ENCODE results near the gene RETREG3.
A peak's percentile ranks its signal among the peaks of the same experiment; 100 is the strongest.
"Not testable (repeated sequence)": the region's sequence is repeated elsewhere in the genome, so short reads cannot be mapped to it uniquely, and the experiment has no call there.

Gene RETREG3

DNA sequence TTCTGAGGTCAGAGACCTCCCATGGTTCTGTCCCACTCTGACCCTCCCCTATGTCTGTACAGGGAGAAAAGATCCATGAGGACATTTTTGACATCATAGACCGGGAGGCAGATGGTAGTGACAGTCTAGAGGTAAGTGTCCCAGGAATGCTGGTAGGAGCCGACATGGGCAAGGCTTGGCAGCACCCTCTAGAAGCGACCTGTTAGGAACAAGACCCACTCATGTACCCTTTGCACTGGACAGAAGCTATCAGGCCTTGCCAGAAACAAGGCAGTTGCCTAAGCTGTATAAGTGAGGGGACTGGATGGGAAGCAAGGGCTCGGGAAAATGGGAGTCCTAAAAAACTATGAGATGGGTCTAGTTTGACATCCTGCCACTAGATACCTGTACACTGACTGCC is 2.8 kb upstream of the RETREG3 start:
- DNase-seq (ENCODE audit: low read depth): no peak

DNA sequence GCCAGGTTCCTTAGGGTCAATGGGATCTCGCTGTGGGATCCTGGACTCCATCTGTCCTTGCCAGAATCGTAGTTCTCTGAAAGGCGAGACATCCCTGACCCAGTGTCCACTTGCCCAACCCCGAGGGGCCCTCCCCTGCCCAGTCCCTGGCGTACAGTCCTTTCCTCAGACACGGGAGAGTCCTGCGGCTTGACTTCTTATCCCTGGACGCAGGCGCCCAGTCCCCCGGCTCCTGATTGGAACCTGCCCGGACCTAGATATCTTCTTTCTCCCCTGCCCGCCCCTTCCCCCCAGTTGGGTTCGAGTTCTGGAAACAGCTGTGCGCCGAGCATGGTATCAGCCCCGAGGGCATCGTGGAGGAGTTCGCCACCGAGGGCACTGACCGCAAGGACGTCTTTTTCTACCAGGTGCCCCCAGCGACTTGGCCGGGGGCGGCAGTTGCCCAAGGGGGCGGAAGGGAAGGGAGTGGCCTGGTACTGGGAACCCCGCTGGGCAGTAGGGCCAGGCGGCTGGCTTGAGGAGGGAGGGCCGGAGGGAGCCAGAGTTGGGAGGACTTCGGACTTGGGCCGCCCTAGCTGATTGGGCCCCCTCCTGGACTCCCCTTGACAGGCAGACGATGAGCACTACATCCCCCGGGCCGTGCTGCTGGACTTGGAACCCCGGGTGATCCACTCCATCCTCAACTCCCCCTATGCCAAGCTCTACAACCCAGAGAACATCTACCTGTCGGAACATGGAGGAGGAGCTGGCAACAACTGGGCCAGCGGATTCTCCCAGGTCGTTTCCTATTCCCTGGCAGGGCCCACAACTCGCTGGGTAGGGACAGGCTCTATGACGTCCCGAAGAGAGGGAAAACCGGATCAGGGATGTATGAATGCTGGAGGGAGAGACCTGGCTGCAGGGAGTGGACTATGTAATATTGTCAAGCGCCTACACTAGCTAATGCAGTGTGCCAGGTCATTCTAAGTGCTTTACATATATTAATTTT is 934 bp upstream of the RETREG3 start:
- not testable (repeated sequence) for DNase-seq (ENCODE audit: low read depth)

DNA sequence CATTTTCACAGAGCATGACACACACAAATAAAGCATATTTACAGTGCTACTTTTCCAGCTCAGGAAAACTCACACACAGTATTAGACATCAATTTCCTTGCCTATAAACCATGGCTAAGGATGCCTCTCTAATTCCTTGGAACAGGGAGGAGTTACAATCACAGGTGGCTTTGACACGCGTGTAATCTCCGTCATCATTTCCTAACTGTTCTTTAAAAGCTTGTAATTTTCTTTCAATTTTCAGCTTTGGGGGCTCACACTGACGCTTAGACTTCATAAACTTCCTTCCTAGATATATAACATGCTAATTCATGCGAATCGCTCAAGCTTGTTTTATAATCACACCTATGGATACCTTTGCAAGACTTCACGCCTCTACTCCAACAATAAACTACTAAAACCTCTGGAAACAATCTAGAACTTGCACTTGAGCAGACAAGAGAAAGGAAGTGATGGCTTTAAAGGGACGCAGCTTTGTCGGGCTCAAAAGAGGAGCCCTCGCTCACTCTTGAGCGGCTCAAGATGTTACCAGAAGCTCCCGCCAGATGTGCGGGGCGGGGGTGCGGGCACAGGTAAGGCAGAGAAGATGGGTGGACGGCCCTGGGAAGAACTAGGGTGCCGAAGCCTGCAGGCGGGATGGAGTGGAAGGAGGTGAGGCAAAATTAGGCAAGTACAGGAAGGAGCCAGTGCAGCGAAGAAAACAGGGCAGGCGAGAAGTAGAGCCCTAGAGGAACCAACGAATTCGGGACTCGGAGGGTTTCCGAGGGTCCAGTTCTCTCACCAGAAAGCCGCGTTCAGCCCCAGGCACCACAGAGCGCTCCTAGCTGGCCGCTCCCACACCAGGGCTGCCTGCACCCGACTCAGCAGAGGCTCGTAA is 631 bp downstream of the RETREG3 start:
- DNase-seq (ENCODE audit: low read depth): peak; percentile 1

DNA sequence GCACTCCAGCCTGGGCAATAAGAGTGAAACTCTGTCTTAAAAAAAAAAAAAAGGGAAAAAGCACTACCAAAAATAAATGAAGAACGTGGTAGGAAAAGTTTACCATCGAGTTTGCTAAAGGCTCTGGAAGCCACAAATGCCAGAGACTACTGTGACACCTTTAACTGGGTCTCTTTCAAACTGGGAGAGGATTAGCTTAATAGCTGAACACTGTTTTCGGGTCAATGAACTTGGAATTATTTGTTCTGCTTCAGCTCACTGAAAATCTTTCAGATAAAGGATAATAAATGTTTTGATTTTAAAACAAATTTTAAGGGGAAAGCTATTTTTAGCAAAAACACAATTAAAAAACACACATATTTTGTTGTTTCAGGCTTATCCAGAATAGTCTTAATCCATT is 1.4 kb downstream of the RETREG3 start:
- DNase-seq (ENCODE audit: low read depth): no peak

DNA sequence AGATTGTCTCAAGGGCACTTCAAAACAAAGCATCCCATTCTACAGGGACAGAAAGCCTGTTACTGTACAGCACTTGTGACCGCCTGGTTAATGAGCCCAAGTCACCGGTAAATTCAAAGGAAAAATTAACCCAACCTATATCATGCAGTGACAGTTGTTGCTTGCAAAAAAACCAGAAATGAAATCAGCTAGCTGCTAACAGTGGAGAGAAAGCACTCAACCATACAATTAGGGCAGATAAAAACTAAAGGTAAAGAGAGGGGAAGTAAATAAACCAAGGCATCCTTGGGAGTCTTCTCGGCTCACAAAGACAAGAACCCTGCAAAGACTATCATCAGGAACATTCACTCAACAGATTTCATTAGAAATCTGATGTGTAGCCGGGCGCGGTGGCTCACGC is 5.9 kb downstream of the RETREG3 start:
- DNase-seq (ENCODE audit: low read depth): no peak

DNA sequence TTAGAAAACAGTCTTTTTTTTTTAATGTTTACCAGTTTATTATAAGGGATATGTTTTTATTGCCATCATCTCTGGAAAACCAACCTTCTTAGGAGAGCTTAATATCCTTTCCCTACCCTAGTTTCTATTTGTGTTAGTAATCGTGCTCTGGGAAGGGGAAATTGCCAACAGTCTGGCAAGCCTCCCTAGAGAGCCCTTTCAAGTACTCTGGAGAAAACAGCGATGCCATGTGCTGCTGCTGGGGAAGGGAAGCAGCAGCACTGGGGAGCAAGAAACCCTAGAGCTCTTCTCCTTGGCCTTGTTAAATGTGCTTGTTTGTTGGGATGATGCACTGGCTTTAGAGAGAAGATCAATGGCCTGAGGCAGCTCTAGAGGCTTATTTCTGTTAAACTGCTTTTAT is 10.3 kb downstream of the RETREG3 start:
- DNase-seq (ENCODE audit: low read depth): no peak

DNA sequence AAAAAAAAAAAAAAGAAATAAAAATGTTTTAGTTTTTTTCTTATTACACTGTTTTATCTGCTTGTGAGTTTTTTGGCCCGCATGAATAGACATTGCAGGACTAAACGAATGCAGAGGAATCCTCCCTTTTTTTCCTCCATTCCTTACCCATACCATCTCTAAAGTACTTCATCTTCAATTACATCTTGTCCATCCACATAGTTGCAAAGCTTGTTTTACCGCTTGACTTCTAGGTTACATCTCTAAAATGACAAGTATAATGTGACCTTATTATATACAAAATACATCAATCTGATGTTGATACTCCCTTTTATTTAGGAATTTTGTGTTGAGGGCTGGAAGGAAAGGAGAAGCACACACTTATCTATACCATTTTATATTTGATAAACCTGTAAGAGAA is 12.8 kb downstream of the RETREG3 start:
- DNase-seq (ENCODE audit: low read depth): no peak

DNA sequence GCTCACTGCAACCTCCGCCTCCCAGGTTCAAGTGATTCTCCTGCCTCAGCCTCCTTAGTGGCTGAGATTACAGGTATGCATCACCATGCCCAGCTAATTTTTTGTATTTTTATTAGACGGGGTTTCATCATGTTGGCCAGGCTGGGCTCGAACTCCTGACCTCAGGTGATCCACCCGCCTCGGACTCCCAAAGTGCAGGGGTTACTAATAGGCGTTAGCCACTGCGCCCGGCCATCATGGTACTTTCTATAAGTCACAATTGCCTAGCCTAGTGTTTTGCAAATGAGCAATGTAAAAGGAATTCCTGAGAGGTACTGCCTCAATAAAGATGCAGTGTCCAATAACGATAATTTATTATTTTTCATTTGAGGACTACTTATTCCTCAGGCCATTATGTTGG is 17.8 kb downstream of the RETREG3 start:
- DNase-seq (ENCODE audit: low read depth): no peak

DNA sequence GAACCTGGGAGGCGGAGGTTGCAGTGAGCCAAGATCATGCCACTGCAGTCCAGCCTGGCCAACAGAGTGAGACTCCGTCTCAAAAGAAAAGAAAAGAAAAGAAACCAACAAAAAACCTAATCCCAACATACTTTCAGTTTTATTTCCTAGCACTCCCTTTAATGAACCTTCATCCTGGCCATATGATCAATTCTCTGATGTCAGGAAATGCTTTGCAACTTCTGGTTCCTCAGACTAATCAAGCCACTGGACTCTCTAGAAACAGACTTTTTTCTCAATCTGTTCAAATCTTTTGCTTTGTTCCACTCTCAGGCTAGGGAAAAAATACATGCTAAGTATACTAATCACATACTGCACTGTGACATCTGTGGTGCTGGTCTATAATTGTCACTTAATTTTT is 18.3 kb downstream of the RETREG3 start:
- DNase-seq (ENCODE audit: low read depth): no peak

DNA sequence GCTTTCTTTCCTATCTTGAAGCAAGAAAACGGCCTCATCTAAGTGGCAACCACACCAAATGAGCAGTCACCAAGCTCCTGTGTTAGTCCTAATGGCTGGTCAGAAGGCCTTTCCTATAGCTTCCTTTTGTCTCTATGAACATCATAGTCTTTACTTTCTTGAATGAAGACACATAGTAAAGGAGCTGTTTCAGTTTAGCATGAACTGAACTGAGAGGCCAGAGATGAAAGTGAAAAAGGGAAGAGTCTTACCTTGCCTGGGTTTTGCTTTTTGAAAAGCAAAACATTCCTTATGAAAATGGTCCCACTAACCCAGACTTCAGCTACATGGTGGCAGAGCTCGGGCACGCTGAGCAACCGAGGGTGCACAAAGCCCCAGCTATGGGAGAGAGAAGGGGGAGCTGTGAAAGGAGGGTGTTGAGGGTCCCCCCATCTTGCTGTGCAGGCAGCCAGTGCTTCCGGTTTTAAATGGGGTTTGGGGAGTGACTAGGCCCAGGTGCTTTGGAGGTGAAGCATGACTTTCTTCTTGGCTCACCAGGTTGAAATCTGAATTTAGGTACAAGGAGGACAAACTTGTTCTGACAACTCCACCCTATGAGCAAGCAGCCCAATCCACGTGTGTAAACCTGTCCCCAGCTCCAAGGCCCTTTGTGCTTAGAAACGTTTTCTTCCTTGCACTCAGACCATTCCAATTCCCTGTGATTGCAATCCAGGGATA is 22.5 kb downstream of the RETREG3 start:
- no peak for DNase-seq (ENCODE audit: low read depth)

DNA sequence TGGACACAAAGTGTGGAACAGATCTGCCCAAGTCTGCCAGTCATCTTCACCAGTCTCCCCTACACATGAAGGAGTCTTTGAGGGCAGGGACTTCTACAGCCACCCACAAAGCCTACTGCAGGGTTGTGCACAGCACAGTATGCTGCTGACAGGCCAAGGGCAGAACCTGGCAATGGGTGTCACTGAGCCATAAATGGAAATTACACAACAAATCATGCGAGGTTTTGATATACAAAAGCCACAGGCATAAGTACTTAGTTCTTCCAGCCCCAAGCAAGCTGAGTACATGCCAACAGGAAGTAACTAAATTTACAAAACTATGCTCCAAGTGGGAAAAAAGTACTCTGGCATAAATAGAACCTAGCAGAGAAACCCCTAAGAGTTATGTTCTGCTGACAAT is 23.8 kb downstream of the RETREG3 start:
- no peak for DNase-seq (ENCODE audit: low read depth)

DNA sequence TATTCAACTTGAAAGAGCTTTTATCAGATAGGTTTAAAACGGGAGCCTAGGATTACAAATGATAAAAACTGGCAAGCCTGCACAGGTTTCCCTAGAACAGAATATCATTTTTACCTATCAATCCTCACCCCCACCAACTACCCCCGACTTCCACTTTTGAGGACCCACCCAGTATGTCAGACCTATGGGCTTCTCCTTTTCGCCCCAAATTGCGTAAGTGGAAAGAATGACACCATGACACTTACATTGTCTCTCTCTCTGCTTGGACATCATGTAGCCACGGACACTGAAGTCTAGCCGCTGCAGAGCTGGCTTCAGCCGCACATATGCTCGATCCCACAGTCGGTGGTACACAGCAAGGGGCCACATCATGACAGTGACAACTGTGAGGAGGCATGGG is 24.3 kb downstream of the RETREG3 start:
- DNase-seq (ENCODE audit: low read depth): no peak

DNA sequence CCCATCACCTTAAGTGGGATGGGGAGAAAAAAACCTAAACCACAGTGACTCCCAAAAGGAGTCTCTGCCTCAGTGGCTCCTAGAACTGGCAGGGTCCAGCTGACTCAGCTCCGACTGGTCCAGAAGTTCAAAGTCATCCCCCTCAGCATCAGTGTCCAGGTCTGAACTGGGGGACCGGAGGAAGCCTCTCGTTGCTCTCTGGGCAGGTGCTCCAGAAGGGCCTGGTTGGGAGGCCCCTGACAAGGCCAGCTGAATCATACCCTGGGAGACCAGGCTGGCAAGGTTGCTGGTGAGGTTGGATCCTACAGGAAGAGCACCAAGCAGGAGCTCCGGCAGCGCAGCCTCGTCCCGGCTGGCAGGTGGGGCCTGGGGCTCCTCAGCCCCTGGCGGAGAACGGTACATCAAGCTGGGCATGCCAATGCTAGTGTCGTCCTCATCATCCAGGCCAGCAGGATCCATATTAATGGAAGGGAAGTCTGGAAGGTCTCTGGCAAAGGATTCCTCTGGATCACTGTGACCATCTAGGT is 27.4 kb downstream of the RETREG3 start:
- DNase-seq (ENCODE audit: low read depth): no peak

DNA sequence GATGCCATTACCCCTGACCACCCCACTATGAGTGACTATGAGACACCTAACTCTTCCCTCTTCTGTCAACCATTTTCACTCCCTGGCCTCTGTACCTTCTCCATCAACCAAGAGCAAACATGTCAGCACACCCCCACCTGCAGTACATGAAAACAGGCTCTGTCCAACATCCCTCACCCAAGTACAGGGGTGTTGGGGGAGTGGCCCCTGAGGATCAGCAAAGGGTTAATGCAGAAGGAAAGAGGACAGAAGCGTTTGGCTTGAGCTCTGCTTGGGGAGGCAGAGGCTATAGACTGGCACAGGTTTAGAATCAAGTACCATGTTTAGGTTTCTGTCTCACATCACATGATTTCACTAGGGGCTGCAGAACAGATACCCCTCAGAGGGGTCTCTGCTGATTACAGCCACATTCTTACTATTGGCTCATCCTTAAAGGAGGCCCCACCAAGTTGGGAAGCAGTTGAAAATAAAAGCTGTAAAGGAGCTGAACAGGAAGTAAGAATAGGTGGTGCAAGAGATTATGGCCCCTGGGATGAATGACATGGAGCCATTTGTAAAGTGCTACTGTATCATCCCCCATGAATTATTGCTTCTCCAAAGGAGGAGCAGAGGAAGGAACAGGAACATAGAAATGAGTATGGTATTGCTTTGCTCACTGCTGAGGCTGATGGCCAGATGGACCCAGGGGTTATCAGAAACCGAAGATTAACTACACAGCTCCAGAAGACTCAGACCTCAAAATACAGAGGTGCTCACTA is 29.2 kb downstream of the RETREG3 start:
- DNase-seq (ENCODE audit: low read depth): no peak

DNA sequence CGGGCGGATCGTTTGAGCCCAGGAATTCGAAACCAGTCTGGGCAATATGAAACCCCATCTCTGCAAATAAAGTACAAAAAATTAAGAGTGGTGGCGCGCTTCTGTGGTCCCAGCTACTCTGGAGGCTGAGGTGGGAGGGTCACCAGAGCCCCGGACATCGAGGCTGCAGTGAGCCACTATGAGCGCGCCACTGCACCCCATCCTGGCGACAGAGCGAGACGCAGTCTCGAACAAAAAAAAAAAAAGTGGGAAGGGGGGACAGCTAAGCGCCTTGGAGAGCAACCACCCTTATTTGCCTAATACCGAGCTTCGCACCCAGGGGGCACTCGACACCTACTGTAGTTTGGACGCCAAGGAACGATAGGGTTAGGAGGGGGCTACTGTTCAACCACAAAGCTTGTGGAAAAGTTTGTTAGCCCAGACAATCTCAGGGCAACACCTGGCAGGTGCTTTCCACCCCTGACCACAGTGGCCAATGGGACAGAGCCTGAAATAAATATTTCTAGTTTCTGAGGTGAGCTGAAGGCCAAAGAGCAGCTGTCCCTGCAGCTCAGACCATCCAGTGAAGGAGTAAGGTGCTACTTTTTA is 30.8 kb downstream of the RETREG3 start:
- DNase-seq (ENCODE audit: low read depth): peak; percentile 57

DNA sequence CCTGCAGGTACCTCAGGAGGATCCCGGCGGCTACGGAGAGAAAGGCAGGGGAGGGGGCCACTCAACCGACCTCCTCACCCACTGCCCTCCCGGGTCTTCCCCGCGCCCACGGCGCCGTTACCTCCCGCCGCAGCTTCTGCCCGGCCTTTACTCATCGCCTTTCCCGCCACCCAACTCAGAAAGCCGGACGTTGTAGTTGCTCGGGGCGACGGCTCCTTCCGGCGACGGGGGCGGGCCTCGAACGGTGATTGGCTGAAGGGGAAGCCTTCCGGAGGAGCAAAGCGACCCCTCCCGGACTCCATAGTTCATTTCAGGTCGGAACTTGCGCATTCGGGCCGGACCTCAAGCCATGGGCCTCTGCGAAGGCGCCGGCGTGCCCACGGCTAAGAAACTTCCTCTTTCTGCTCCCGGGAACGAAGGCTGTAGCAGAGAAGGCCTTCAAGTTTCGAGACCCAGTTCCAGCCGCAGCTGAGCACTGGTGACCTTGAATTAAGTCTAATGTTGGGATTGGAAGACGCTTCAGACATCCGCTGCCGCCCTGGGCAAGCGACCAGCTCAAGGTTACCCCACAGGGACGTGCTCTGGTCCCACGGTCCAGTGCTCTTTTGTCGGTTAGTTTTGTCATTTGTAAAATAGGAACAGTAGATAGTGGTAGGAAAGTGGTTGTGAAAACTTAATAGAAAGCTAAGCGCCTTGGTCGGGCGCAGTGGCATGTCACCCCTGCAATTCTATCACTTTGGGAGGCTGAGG is 31.5 kb downstream of the RETREG3 start, which contains the start of gene PSMC3IP:
PSMC3IP (minus strand) TSS at position 198 of the 750 bp plus-strand sequence; CDS start at position 155, 43 bp downstream.
- DNase-seq (ENCODE audit: low read depth): peak; percentile 87

DNA sequence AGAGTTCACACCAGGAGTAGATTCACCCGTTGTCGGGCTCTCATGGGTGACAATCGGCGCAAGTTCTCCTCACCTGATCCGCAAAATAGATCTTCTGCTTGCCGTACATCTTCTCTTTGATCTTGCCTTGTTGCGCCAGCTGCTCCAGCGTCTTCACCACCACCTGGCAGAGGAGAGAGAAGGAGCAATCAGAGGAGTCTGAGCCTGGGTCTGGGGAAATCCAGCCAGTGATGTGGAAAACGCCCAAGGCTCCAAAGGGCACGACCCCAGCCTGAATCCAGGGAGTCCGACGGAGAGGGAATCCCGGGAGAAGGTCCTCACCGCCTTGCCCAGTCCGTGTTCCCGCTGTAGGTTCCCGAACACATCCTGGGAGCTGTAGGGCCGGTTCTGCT is 32.0 kb downstream of the RETREG3 start:
- no peak for DNase-seq (ENCODE audit: low read depth)

DNA sequence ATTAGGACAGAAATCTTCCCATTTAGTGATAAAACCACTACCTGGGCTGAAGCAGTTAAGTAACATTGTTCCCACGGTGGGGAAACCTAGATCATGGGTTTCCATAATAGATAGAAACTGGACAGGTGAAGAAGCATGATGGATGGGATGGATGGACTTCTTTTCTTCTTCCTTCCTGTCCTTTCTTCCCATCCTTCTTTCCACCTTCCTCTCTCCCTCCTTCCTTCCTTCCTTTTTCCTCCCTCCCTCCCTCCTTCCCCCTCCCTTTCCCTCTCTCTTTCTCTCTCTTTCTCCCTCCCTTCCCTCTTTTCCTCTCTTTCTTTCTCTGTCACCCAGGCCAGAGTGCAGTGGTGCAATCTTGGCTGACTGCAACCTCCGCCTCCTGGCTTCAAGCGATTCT is 34.7 kb downstream of the RETREG3 start:
- no peak for DNase-seq (ENCODE audit: low read depth)

DNA sequence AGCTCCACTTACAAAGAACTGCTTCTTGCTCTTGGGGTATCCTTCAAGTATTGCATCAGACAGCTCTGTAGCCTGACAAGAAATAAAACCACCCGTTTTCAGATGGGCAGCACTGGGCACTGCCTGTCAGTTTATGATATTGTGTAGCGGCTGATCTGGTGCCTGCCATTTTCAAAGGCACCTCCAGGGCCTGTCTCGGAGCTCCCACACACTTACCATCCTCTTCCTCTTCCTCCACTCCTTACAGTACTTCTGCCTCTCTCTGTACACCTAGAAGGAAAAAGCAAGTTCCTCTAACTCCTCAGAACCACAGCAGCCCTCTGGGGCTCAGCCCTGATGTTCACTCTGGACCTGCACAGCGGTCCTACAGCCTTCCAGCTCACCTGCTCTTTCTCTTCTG is 36.1 kb downstream of the RETREG3 start:
- no peak for DNase-seq (ENCODE audit: low read depth)
